HepG2 (cell line): ENCODE data around the gene ZNF134. TPM values are rescaled to one million over a fixed set of nuclear protein-coding genes. Genes with fewer than 3 reads are reported as not detected.

Experiments
- AGO2 ChIP-seq: fragments of 200-400 bp; formaldehyde crosslinking; optimal IDR thresholded peaks from 2 replicates; pipeline ENCODE3; 2017; ENCODE audit warnings: mild to moderate bottlenecking, low read depth, low read length, moderate library complexity
- ATF6 ChIP-seq: sonication (generic); formaldehyde crosslinking; conservative IDR thresholded peaks from 2 replicates; pipeline ENCODE4 v1.4.0; 2020; ENCODE audit warnings: missing genetic modification reagents
- E2F5 ChIP-seq: sonication (generic); formaldehyde crosslinking; conservative IDR thresholded peaks from 2 replicates; pipeline ENCODE4 v1.4.0; 2020; ENCODE audit warnings: missing genetic modification reagents
- EEA1 ChIP-seq: sonication (generic); formaldehyde crosslinking; IDR thresholded peaks from 2 replicates; pipeline ENCODE4 v1.5.1; 2020; ENCODE audit warnings: mild to moderate bottlenecking, missing genetic modification reagents, borderline replicate concordance
- ELF1 ChIP-seq: sonication (generic); formaldehyde crosslinking; IDR thresholded peaks from 2 replicates; pipeline ENCODE4 v1.4.0; 2020; ENCODE audit warnings: missing genetic modification reagents
- GMEB2 ChIP-seq: IDR thresholded peaks from 2 replicates; pipeline ENCODE4 v1.6.1; 2016; ENCODE audit warnings: missing biosample characterization, missing genetic modification reagents, low read depth
- HNF4G ChIP-seq, 2 experiments: sonication (generic) in 1 of 2; formaldehyde crosslinking in 1 of 2; IDR thresholded peaks; 2 replicates each; pipeline versions ENCODE4 v1.4.0 to v1.6.1; 2011 to 2020; ENCODE audit warnings: borderline replicate concordance in 2 of 2, low read depth in 2 of 2, mild to moderate bottlenecking in 2 of 2, low read length in 1 of 2, missing genetic modification reagents in 1 of 2, moderate library complexity in 1 of 2
- POGK ChIP-seq: sonication (generic); formaldehyde crosslinking; conservative IDR thresholded peaks from 2 replicates; pipeline ENCODE4 v1.8.0; 2022; ENCODE audit warnings: mild to moderate bottlenecking, moderate library complexity, missing genetic modification reagents
- RORA ChIP-seq: sonication (generic); formaldehyde crosslinking; IDR thresholded peaks from 2 replicates; pipeline ENCODE4 v1.5.0; 2020; ENCODE audit warnings: mild to moderate bottlenecking, missing genetic modification reagents, moderate library complexity
- SOX13 ChIP-seq, 3 experiments: fragments of 450-650 bp in 1 of 3; sonication (generic) in 1 of 3; formaldehyde crosslinking in 1 of 3; IDR thresholded peaks in 2 of 3; conservative IDR thresholded peaks in 1 of 3; 2 replicates each; pipeline versions ENCODE4 v1.5.0 to v1.6.1; 2016 to 2020; ENCODE audit warnings: antibody characterized with exemption in 1 of 3, mild to moderate bottlenecking in 1 of 3, missing compliant biosample characterization in 1 of 3, missing genetic modification reagents in 1 of 3, moderate library complexity in 1 of 3
- TAF1 ChIP-seq: sonication (generic); formaldehyde crosslinking; IDR thresholded peaks from 2 replicates; pipeline ENCODE4 v1.4.0; 2020; ENCODE audit warnings: missing genetic modification reagents
- UBTF ChIP-seq: sonication (generic); formaldehyde crosslinking; IDR thresholded peaks from 2 replicates; pipeline ENCODE4 v1.4.0; 2020; ENCODE audit warnings: mild to moderate bottlenecking, missing genetic modification reagents
- ZNF275 ChIP-seq: sonication (generic); formaldehyde crosslinking; IDR thresholded peaks from 2 replicates; pipeline ENCODE4 v1.8.0; 2022; ENCODE audit warnings: missing genetic modification reagents, mild to moderate bottlenecking, inconsistent platforms, borderline replicate concordance
- ZNF598 ChIP-seq: sonication (generic); formaldehyde crosslinking; IDR thresholded peaks from 2 replicates; pipeline ENCODE4 v1.5.1; 2020; ENCODE audit warnings: mild to moderate bottlenecking, missing genetic modification reagents, borderline replicate concordance
- ZNF878 ChIP-seq: sonication (generic); formaldehyde crosslinking; IDR thresholded peaks from 2 replicates; pipeline ENCODE4 v1.8.1; 2023; ENCODE audit warnings: mild to moderate bottlenecking, missing genetic modification reagents, moderate library complexity
- ZNF891 ChIP-seq: sonication (generic); formaldehyde crosslinking; IDR thresholded peaks from 2 replicates; pipeline ENCODE4 v1.5.0; 2020; ENCODE audit warnings: mild to moderate bottlenecking, missing genetic modification reagents
- polyA plus RNA-seq, 8 experiments: library from polyadenylated mRNA; depleted of rRNA in 3 of 8; stranded (reverse) in 7 of 8; unstranded in 1 of 8; fragments of >200 nt; fragmentation: Illumina TruSeq in 4 of 8; extraction: Trizol in 4 of 8; gene quantifications; 2 replicates each; pipeline versions ENCODE4 v1.2.1 to v1.2.3, GENCODE V29; 2011 to 2016; ENCODE audit warnings: low read depth in 4 of 8, missing spikeins in 1 of 8, mixed read lengths in 1 of 8; ENCODE audit not compliant: insufficient read depth in 1 of 8
- total RNA-seq, 5 experiments: library from RNA; depleted of rRNA; stranded (reverse); fragments of >200 nt; fragmentation: Illumina TruSeq; extraction: Trizol; gene quantifications; 2 replicates each; pipeline ENCODE4 v1.2.3, GENCODE V29; 2016; ENCODE audit warnings: low read depth in 1 of 5

Gene ZNF134
- total and polyA plus RNA-seq, 2 of the 13 experiments (the other 11 are each of a cell fraction or from before 2014, with no cell fraction given): 6.8 to 17.1 TPM

- TF ChIP-seq EEA1 (CRISPR knock-in tag) (peak; percentile 94; the same call in 1 of the 2 replicates), RORA (CRISPR knock-in tag) (no peak), ZNF891 (CRISPR knock-in tag) (no peak), SOX13 (IDR thresholded peaks at IDR 0.05) (no peak), SOX13 (CRISPR knock-in tag; conservative IDR thresholded peaks at IDR 0.05 in 1 of 2, IDR thresholded peaks at IDR 0.05 in 1 of 2) (no peak), HNF4G (IDR thresholded peaks at IDR 0.05; ENCODE audit: borderline replicate concordance, low read depth, low read length) (no peak), HNF4G (CRISPR knock-in tag; IDR thresholded peaks at IDR 0.05; ENCODE audit: borderline replicate concordance, low read depth) (no peak), ZNF598 (CRISPR knock-in tag) (peak; percentile 89), AGO2 (peak; percentile 92), ZNF275 (peak; percentile 57; the same call in 1 of the 2 replicates), GMEB2 (CRISPR knock-in tag) (peak; percentile 72; the same call in 1 of the 2 replicates), UBTF (CRISPR knock-in tag) (peak; percentile 63), ATF6 (CRISPR knock-in tag) (peak; percentile 49; the same call in 1 of the 2 replicates), POGK (CRISPR knock-in tag) (peak; percentile 67; the same call in 1 of the 2 replicates), TAF1 (CRISPR knock-in tag) (peak; percentile 68), E2F5 (CRISPR knock-in tag) (no peak), ELF1 (peak; percentile 82), ZNF878 (CRISPR knock-in tag) (no peak)
Measured at GRCh38 chr19:57613941-57614743, at the start of gene ZNF134 (continued).
